HG03439 (cell line): Measurements from ENCODE around the gene EIF2A.
A peak's percentile ranks its signal among the peaks of the same experiment; 100 is the strongest.

Experiments
- ATAC-seq: cut with Tn5 transposase; IDR thresholded peaks from one replicate; pipeline ENCODE4 v1.9.1; 2021; ENCODE audit warnings: mild to moderate bottlenecking, moderate library complexity; ENCODE audit not compliant: unreplicated experiment

The EIF2A gene

GRCh38 chr3:150543128-150543527 is 3.5 kb upstream of the EIF2A start:
- ATAC-seq = no peak

- ATAC-seq = no peak
Measured at GRCh38 chr3:150543531-150543930, 3.1 kb upstream of the EIF2A start.

- ATAC-seq = no peak
Measured at GRCh38 chr3:150544041-150544440, 2.5 kb upstream of the EIF2A start.

- ATAC-seq = no peak
Measured at GRCh38 chr3:150544726-150545125, 1.9 kb upstream of the EIF2A start.

GRCh38 chr3:150545419-150546225 is 965 bp upstream of the EIF2A start:
- no peak for ATAC-seq

- no peak for ATAC-seq
Measured at GRCh38 chr3:150547045-150547741, 606 bp downstream of the EIF2A start.

- ATAC-seq = no peak
Measured at GRCh38 chr3:150555859-150556436, 9.4 kb downstream of the EIF2A start.

GRCh38 chr3:150556792-150557191 is 10.2 kb downstream of the EIF2A start:
- no peak for ATAC-seq

- no peak for ATAC-seq
Measured at GRCh38 chr3:150557725-150558124, 11.1 kb downstream of the EIF2A start.

- ATAC-seq = no peak
Measured at GRCh38 chr3:150564243-150564642, 17.7 kb downstream of the EIF2A start.

- no peak for ATAC-seq
Measured at GRCh38 chr3:150567328-150567727, 20.7 kb downstream of the EIF2A start.

- no peak for ATAC-seq
Measured at GRCh38 chr3:150577855-150578254, 31.3 kb downstream of the EIF2A start.

- no peak for ATAC-seq
Measured at GRCh38 chr3:150581174-150581573, 34.6 kb downstream of the EIF2A start.

- peak; percentile 56 for ATAC-seq
Measured at GRCh38 chr3:150582620-150583019, 36.0 kb downstream of the EIF2A start.

- ATAC-seq = peak; percentile 51
Measured at GRCh38 chr3:150583028-150583427, 36.4 kb downstream of the EIF2A start.

GRCh38 chr3:150588027-150588830 is 41.6 kb downstream of the EIF2A start:
- ATAC-seq = no peak

- no peak for ATAC-seq
Measured at GRCh38 chr3:150589759-150590158, 43.2 kb downstream of the EIF2A start.

GRCh38 chr3:150594150-150594549 is 47.6 kb downstream of the EIF2A start:
- no peak for ATAC-seq

GRCh38 chr3:150597646-150598045 is 51.1 kb downstream of the EIF2A start:
- no peak for ATAC-seq

- ATAC-seq = no peak
Measured at GRCh38 chr3:150599611-150600297, 53.2 kb downstream of the EIF2A start.
